Pancreas (tissue), 10 donors: ENCODE results near the gene ABHD8. TPM values are rescaled to one million over a fixed set of nuclear protein-coding genes. Genes with fewer than 3 reads are reported as not detected.

Experiments
- ATAC-seq, 4 donors: fragments of 200-7000 bp; cut with Tn5 transposase; one replicate each; pipeline versions ENCODE4 v1.8.0 to v1.9.1; 2020; ENCODE audit warnings: mild to moderate bottlenecking in 4 of 4, moderate library complexity in 4 of 4
- DNase-seq, 6 donors: peaks; one replicate each; pipeline ENCODE4 v3.0.0-alpha.2; 2020
- FAIRE-seq: peaks from 2 replicates; lab custom pipeline; 2012; peaks lifted over from hg19 to GRCh38; lab: Jason Lieb, UNC
- H3K27ac ChIP-seq, 4 donors: fragments of 200-600 bp; sonication (generic); 1 replicate in 3 of 4; 2 replicates in 1 of 4; pipeline versions ENCODE4 v1.5.0 to v1.8.0; 2020
- H3K27me3 ChIP-seq, 4 donors: fragments of 200-600 bp; one replicate each; pipeline ENCODE4 v1.8.0; 2021
- H3K36me3 ChIP-seq, 3 donors: fragments of 200-600 bp; sonication (generic) in 1 of 3; one replicate each; pipeline versions ENCODE4 v1.5.0 to v1.8.0; 2020 to 2021
- H3K4me1 ChIP-seq, 3 donors: fragments of 200-600 bp; one replicate each; pipeline ENCODE4 v1.8.0; 2021
- H3K4me3 ChIP-seq, 4 donors: fragments of 200-600 bp; sonication (generic) in 2 of 4; one replicate each; pipeline versions ENCODE4 v1.5.0 to v1.8.0; 2020 to 2021
- H3K9me3 ChIP-seq, 4 donors: fragments of 200-600 bp; one replicate each; pipeline ENCODE4 v1.8.0; 2021
- WGBS, 2 donors: extraction: QIAGEN DNeasy Blood & Tissue Kit; methylation state at CpG; one replicate each; pipeline ENCODE4 v1.1.7; 2013; 5-methylcytosine and 5-hydroxymethylcytosine counted together
- intact Hi-C, 3 donors: fragments of 100-400 bp; cut with DNase I; formaldehyde crosslinking; loops; one replicate each; pipeline versions ENCODE4 v1.11.1 to v1.14.2; 2022
- polyA plus RNA-seq, 2 donors: library from polyadenylated mRNA; stranded (reverse); fragments of 200-250 nt; gene quantifications; one replicate each; pipeline ENCODE4 v1.2.3, GENCODE V29; 2013
- total RNA-seq, 6 donors: library from RNA; stranded (reverse); fragmentation: NEBNext Ultra II Directional in 4 of 6; extraction: Animal tissue kit (Norgen Biotek cat#: 25700) in 4 of 6; gene quantifications; one replicate each; pipeline versions ENCODE4 v1.2.1 to v1.2.4, GENCODE V29; 2021 to 2023
- TF ChIP-seq, protein P1 (sequence below), 4 donors: fragments of 200-600 bp; sonication (generic) in 3 of 4; IDR thresholded peaks; one replicate each; pipeline versions ENCODE4 v1.5.0 to v1.8.0; 2021; ENCODE audit warnings: antibody characterized with exemption in 4 of 4
- donor health status: healthy with polysubstance abuse.
- donor health status: DM: no; HTN: no; CAD: no; lungs with moderate emphysema.
- donor health status: DM: no; HTN: no; CAD: no.
- donor health status: control.
- donor health status: control.
- donor health status: Bipolar disorder and iron deficiency.
- donor health status: DM: yes; HTN: yes; CAD: no.
- donor health status: DM: no; HTN: no; CAD: no.
- donor health status: DM: no; HTN: no; CAD: no.
- donor health status: DM: yes; HTN: yes; CAD: no.

ABHD8 gene
- total and polyA plus RNA-seq, 8 donors: 5.2 to 8.6 (median 6.6) TPM

DNA sequence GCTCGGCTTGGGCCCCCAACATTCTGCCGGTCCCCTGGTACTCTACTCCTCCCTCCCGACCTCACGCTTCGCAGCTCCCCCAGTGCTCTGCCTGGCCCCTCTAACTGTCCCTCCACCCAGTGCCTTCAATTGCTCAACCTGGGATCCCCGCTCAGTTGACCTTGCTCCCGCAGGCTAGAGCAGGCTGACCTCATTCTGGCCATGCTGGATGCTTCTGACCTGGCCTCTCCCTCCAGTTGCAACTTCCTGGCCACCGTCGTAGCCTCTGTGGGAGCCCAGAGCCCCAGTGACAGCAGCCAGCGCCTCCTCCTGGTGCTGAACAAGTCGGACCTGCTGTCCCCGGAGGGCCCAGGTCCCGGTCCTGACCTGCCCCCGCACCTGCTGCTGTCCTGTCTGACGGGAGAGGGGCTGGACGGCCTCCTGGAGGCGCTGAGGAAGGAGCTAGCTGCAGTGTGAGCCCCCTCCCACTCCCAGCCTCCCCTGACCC lies 37.7 kb upstream of the ABHD8 start:
- 77 to 85% methylated on average over 17 of the region's 17 CpGs for WGBS, 2 donors
- TF ChIP-seq, protein P1, sequence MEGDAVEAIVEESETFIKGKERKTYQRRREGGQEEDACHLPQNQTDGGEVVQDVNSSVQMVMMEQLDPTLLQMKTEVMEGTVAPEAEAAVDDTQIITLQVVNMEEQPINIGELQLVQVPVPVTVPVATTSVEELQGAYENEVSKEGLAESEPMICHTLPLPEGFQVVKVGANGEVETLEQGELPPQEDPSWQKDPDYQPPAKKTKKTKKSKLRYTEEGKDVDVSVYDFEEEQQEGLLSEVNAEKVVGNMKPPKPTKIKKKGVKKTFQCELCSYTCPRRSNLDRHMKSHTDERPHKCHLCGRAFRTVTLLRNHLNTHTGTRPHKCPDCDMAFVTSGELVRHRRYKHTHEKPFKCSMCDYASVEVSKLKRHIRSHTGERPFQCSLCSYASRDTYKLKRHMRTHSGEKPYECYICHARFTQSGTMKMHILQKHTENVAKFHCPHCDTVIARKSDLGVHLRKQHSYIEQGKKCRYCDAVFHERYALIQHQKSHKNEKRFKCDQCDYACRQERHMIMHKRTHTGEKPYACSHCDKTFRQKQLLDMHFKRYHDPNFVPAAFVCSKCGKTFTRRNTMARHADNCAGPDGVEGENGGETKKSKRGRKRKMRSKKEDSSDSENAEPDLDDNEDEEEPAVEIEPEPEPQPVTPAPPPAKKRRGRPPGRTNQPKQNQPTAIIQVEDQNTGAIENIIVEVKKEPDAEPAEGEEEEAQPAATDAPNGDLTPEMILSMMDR (IDR thresholded peaks at IDR 0.05): no peak
- Histone ChIP-seq H3K27ac (no peak overlapping the region), H3K4me3 (no peak overlapping the region), H3K9me3 (no peaks in the 10 kb centered on the region), H3K36me3 (no peaks in the 10 kb centered on the region), H3K27me3 (no peaks in the 10 kb centered on the region), H3K4me1 (peaks cover 0 to 10% (median 6%) of the 10 kb centered on the region in 3 donors)
- DNase-seq: no peak
- FAIRE-seq: no peak
- intact Hi-C loops: no loop called here
- ATAC-seq: no peak

DNA sequence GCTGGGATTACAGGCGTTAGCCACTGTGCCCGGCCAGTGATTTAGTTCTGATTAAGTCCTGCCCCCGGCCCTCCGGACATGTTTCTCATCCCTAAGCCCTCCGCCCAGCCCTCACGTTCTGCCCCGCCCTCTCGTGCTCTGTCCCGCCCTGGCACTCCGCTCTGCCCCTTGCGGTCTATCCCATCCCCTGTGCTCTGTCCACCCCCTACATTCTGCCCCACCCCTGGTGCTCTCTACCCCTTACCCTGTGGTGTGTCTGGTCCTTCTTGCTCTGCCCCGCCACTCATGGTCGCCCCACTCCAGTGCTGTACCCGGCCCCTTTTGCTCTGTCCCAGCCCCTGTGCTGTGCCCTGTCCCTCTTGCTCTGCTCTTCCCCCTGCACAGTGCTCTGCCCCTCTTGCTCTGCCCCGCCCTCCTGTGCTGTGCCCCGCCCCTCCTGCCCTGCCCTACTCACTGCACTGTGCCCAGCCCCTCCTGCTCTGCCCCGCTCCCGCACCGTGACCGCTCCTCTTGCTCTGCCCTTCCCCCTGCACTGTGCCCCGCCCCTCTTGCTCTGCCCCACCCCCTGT lies 37.2 kb upstream of the ABHD8 start:
- H3K27ac ChIP-seq: no peak overlapping the region
- FAIRE-seq (no peak), ATAC-seq (no peak), DNase-seq (peak in 1 of 6 donors; percentile 52)
- H3K36me3 ChIP-seq: no peaks in the 10 kb centered on the region
- no peaks in the 10 kb centered on the region for H3K27me3 ChIP-seq
- H3K4me3 ChIP-seq: no peak overlapping the region
- intact Hi-C loops: no loop called here
- TF ChIP-seq, protein P1 (IDR thresholded peaks at IDR 0.05): no peak
- 87 to 91% methylated on average over 21 of the region's 21 CpGs for WGBS, 2 donors
- peaks cover 0 to 10% (median 8%) of the 10 kb centered on the region in 3 donors for H3K4me1 ChIP-seq
- no peaks in the 10 kb centered on the region for H3K9me3 ChIP-seq

DNA sequence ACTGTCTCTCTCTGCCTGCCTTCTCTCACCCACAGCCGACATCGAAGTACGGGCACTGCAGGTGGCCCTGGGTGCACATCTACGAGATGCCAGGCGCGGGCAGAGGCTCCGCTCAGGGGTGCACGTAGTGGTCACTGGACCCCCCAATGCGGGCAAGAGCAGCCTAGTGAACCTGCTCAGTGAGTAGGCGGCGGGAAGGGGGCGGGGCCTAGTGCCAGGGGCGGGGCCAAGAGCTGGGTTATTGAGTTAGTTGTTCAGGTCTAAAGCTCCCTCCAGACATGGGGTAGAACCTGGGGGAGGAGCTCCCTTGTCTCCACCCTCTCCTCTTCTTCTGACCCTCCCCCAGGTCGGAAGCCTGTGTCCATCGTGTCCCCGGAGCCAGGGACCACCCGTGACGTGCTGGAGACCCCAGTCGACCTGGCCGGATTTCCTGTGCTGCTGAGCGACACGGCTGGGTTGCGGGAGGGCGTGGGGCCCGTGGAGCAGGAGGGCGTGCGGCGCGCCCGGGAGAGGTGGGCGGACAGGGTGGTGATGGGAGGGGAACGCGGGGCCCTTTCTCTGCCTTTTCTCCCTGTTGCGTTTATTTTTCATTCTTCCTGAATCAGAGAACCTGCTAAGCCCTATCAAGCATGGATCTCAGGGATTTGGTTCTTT lies 36.0 kb upstream of the ABHD8 start:
- Histone ChIP-seq H3K9me3 (no peaks in the 10 kb centered on the region), H3K4me1 (peaks cover 0 to 12% (median 10%) of the 10 kb centered on the region in 3 donors), H3K36me3 (no peaks in the 10 kb centered on the region), H3K27ac (no peak overlapping the region), H3K27me3 (no peaks in the 10 kb centered on the region), H3K4me3 (no peak overlapping the region)
- intact Hi-C loops: no loop called here
- TF ChIP-seq, protein P1 (IDR thresholded peaks at IDR 0.05): no peak
- DNase-seq (peak in 2 of 6 donors; percentile 55 to 79), FAIRE-seq (no peak), ATAC-seq (no peak)
- WGBS, 2 donors: 89 to 91% methylated on average over 34 of the region's 34 CpGs

DNA sequence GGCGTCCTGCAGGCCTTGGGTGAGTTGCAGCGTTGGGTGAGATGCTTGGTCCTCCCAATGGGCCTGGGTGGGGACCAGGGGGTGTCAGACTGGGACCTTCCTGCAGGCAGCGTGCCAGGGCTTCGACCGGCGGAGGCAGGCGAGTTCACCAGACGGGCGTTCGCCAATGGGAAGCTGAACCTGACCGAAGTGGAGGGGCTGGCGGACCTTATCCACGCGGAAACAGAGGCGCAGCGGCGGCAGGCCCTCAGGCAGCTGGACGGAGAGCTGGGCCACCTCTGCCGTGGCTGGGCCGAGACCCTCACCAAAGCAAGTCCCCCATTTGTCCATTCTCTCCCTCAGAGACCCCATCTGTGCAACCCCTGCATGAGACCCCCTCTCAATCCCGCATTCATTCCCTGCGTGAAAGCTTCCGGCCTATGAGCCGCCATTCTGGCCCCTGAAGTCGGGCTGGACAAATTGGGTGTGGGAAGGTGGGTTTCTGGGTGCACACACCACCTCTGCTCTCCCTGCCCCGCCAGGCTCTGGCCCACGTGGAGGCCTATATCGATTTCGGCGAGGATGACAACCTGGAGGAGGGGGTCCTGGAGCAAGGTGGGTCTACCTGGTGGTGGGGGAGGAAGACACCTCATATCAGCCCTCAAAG lies 35.3 kb upstream of the ABHD8 start:
- Histone ChIP-seq H3K27ac (no peak overlapping the region), H3K9me3 (no peaks in the 10 kb centered on the region), H3K4me1 (peaks cover 0 to 16% (median 15%) of the 10 kb centered on the region in 3 donors), H3K27me3 (no peaks in the 10 kb centered on the region), H3K36me3 (no peaks in the 10 kb centered on the region), H3K4me3 (peak overlapping the region in 1 of 4 donors; percentile 73)
- no peak for FAIRE-seq
- intact Hi-C loops: no loop called here
- TF ChIP-seq, protein P1 (IDR thresholded peaks at IDR 0.05): no peak
- DNase-seq: peak in 3 of 6 donors; percentile 63 to 81 (median 70)
- ATAC-seq: no peak
- WGBS, 2 donors: 92% methylated on average over 30 of the region's 30 CpGs
